Mucosa of rectum (tissue), 2 donors: ENCODE results near the gene DDOST.

Experiments used
- H3K27ac ChIP-seq, 2 donors: one replicate each; pipeline ENCODE4 v1.7.0; 2013; ENCODE audit warnings: inconsistent platforms in 2 of 2, low read depth in 2 of 2, low read length in 2 of 2
- H3K27me3 ChIP-seq, 2 donors: one replicate each; pipeline ENCODE4 v1.7.0; 2013; ENCODE audit warnings: low read length in 2 of 2; ENCODE audit not compliant: control insufficient read depth in 2 of 2, insufficient read depth in 2 of 2
- H3K36me3 ChIP-seq, 2 donors: one replicate each; pipeline ENCODE4 v1.7.0; 2013; ENCODE audit warnings: low read length in 2 of 2; ENCODE audit not compliant: control insufficient read depth in 2 of 2, insufficient read depth in 2 of 2
- H3K4me1 ChIP-seq, 2 donors: one replicate each; pipeline ENCODE4 v1.7.0; 2013; ENCODE audit warnings: low read length in 2 of 2, mild to moderate bottlenecking in 1 of 2; ENCODE audit not compliant: control insufficient read depth in 2 of 2, insufficient read depth in 2 of 2
- H3K4me3 ChIP-seq, 2 donors: one replicate each; pipeline ENCODE4 v1.7.0; 2013; ENCODE audit warnings: low read length in 2 of 2
- H3K9ac ChIP-seq, 2 donors: one replicate each; pipeline ENCODE4 v1.7.0; 2013; ENCODE audit warnings: low read length in 2 of 2, low read depth in 1 of 2, mild to moderate bottlenecking in 1 of 2
- H3K9me3 ChIP-seq, 2 donors: one replicate each; pipeline ENCODE4 v1.7.0; 2013; ENCODE audit warnings: low read length in 2 of 2; ENCODE audit not compliant: control insufficient read depth in 2 of 2
- donor health status: healthy.
- donor health status: Normal muscosa, but diverticular disease.

Gene DDOST

GRCh38 chr1:20662110-20662475 is 924 bp upstream of the DDOST start:
- Histone ChIP-seq H3K9ac (peak overlapping the region; percentile 67 to 81), H3K27me3 (no peaks in the 10 kb centered on the region), H3K36me3 (peaks cover 9 to 15% of the 10 kb centered on the region in 2 donors), H3K4me3 (peak overlapping the region; percentile 68 to 94), H3K9me3 (no peaks in the 10 kb centered on the region), H3K27ac (peak overlapping the region in 1 of 2 donors; percentile 80), H3K4me1 (peaks cover 13 to 15% of the 10 kb centered on the region in 2 donors)

- Histone ChIP-seq H3K4me1 (peaks cover 13 to 15% of the 10 kb centered on the region in 2 donors), H3K27me3 (no peaks in the 10 kb centered on the region)
Observed at GRCh38 chr1:20660847-20661206, 342 bp downstream of the DDOST start.

GRCh38 chr1:20660363-20660762 is 806 bp downstream of the DDOST start:
- peaks cover 13 to 15% of the 10 kb centered on the region in 2 donors for H3K4me1 ChIP-seq
- peak overlapping the region in 1 of 2 donors; percentile 16 for H3K27ac ChIP-seq

More at GRCh38 chr1:20660847-20661206, 342 bp downstream of the DDOST start:
- Histone ChIP-seq H3K9ac (peak overlapping the region; percentile 79 to 86), H3K4me3 (peak overlapping the region; percentile 68 to 94), H3K27ac (peak overlapping the region in 1 of 2 donors; percentile 38), H3K36me3 (peaks cover 14 to 25% of the 10 kb centered on the region in 2 donors), H3K9me3 (no peaks in the 10 kb centered on the region)

GRCh38 chr1:20658166-20658915 is 2.8 kb downstream of the DDOST start:
- H3K27ac ChIP-seq: no peak overlapping the region

More at GRCh38 chr1:20660363-20660762, 806 bp downstream of the DDOST start:
- Histone ChIP-seq H3K9me3 (no peaks in the 10 kb centered on the region), H3K36me3 (peaks cover 19 to 29% of the 10 kb centered on the region in 2 donors), H3K4me3 (peak overlapping the region; percentile 68 to 94), H3K27me3 (no peaks in the 10 kb centered on the region), H3K9ac (peak overlapping the region; percentile 79 to 86)

GRCh38 chr1:20657024-20657423 is 4.1 kb downstream of the DDOST start:
- Histone ChIP-seq H3K9me3 (no peaks in the 10 kb centered on the region), H3K36me3 (peaks cover 44 to 58% of the 10 kb centered on the region in 2 donors), H3K9ac (no peak overlapping the region), H3K27ac (no peak overlapping the region), H3K27me3 (no peaks in the 10 kb centered on the region), H3K4me3 (no peak overlapping the region), H3K4me1 (peaks cover 10 to 14% of the 10 kb centered on the region in 2 donors)

More at GRCh38 chr1:20658166-20658915, 2.8 kb downstream of the DDOST start:
- Histone ChIP-seq H3K4me1 (peaks cover 13 to 15% of the 10 kb centered on the region in 2 donors), H3K27me3 (no peaks in the 10 kb centered on the region), H3K9me3 (no peaks in the 10 kb centered on the region), H3K9ac (no peak overlapping the region), H3K4me3 (no peak overlapping the region), H3K36me3 (peaks cover 31 to 45% of the 10 kb centered on the region in 2 donors)

GRCh38 chr1:20654104-20654690 is 7.0 kb downstream of the DDOST start:
- Histone ChIP-seq H3K27me3 (no peaks in the 10 kb centered on the region), H3K4me1 (no peaks in the 10 kb centered on the region), H3K9me3 (no peaks in the 10 kb centered on the region), H3K27ac (no peak overlapping the region), H3K9ac (no peak overlapping the region), H3K36me3 (peaks cover 63 to 78% of the 10 kb centered on the region in 2 donors), H3K4me3 (no peak overlapping the region)

GRCh38 chr1:20652300-20652699 is 8.9 kb downstream of the DDOST start:
- H3K27ac ChIP-seq: no peak overlapping the region
- H3K36me3 ChIP-seq: peaks cover 67 to 80% of the 10 kb centered on the region in 2 donors
- no peaks in the 10 kb centered on the region for H3K9me3 ChIP-seq
- H3K27me3 ChIP-seq: no peaks in the 10 kb centered on the region
- H3K4me1 ChIP-seq: no peaks in the 10 kb centered on the region
- no peak overlapping the region for H3K4me3 ChIP-seq
- no peak overlapping the region for H3K9ac ChIP-seq

- Histone ChIP-seq H3K27ac (no peak overlapping the region), H3K4me1 (no peaks in the 10 kb centered on the region), H3K36me3 (peaks cover 63 to 71% of the 10 kb centered on the region in 2 donors), H3K4me3 (no peak overlapping the region), H3K9me3 (no peaks in the 10 kb centered on the region), H3K27me3 (no peaks in the 10 kb centered on the region), H3K9ac (no peak overlapping the region)
Observed at GRCh38 chr1:20648946-20649345, 12.2 kb downstream of the DDOST start.

GRCh38 chr1:20648438-20648837 is 12.7 kb downstream of the DDOST start:
- H3K27ac ChIP-seq: no peak overlapping the region
- peaks cover 63 to 70% of the 10 kb centered on the region in 2 donors for H3K36me3 ChIP-seq
- H3K9ac ChIP-seq: no peak overlapping the region
- no peaks in the 10 kb centered on the region for H3K9me3 ChIP-seq
- H3K27me3 ChIP-seq: no peaks in the 10 kb centered on the region
- H3K4me3 ChIP-seq: no peak overlapping the region
- no peaks in the 10 kb centered on the region for H3K4me1 ChIP-seq

GRCh38 chr1:20645414-20645813 is 15.8 kb downstream of the DDOST start:
- Histone ChIP-seq H3K9ac (no peak overlapping the region), H3K4me3 (no peak overlapping the region), H3K27ac (no peak overlapping the region), H3K27me3 (no peaks in the 10 kb centered on the region), H3K4me1 (no peaks in the 10 kb centered on the region), H3K36me3 (peaks cover 50 to 69% of the 10 kb centered on the region in 2 donors), H3K9me3 (no peaks in the 10 kb centered on the region)
